Body of pancreas (tissue), 4 donors: ENCODE data around the gene SMIM14. TPM values are rescaled to one million over a fixed set of nuclear protein-coding genes. Genes with fewer than 3 reads are reported as not detected.

Source experiments
- ATAC-seq: fragments of 150-250 bp; one replicate; pipeline ENCODE4 v1.9.1; 2016
- DNase-seq, 4 donors: peaks; one replicate each; pipeline ENCODE4 v3.0.0-alpha.2; 2019
- H3K27ac ChIP-seq, 4 donors: fragments of 200-600 bp; sonication (generic); 1 replicate in 3 of 4; 2 replicates in 1 of 4; pipeline versions ENCODE4 v1.5.1 to v1.6.1; 2016 to 2019; ENCODE audit warnings: mild to moderate bottlenecking in 1 of 4, mixed read lengths in 1 of 4, moderate library complexity in 1 of 4
- H3K27me3 ChIP-seq, 2 donors: fragments of 200-600 bp; sonication (generic); one replicate each; pipeline ENCODE4 v1.6.0; 2016; ENCODE audit warnings: mild to moderate bottlenecking in 1 of 2
- H3K36me3 ChIP-seq, 2 donors: fragments of 200-600 bp; sonication (generic); replicated peaks in 1 of 2; 2 replicates each; pipeline ENCODE4 v1.5.1; 2016; ENCODE audit warnings: low read depth in 2 of 2; ENCODE audit not compliant: insufficient read depth in 1 of 2
- H3K4me1 ChIP-seq: fragments of 200-600 bp; sonication (generic); one replicate; pipeline ENCODE4 v1.6.0; 2016
- H3K4me3 ChIP-seq, 2 donors: fragments of 200-600 bp; sonication (generic); 1 replicate in 1 of 2; 2 replicates in 1 of 2; pipeline ENCODE4 v1.5.1; 2016 to 2019
- H3K9me3 ChIP-seq, 3 donors: fragments of 200-600 bp; sonication (generic); 1 replicate in 2 of 3; 2 replicates in 1 of 3; pipeline ENCODE4 v1.5.1; 2016
- POLR2A ChIP-seq, 3 donors: fragments of 450-650 bp; IDR thresholded peaks; one replicate each; pipeline ENCODE4 v1.6.1; 2016; ENCODE audit warnings: antibody characterized with exemption in 3 of 3, mild to moderate bottlenecking in 2 of 3
- WGBS, 2 donors: methylation state at CpG; one replicate each; pipeline ENCODE4 v1.1.5; 2017; 5-methylcytosine and 5-hydroxymethylcytosine counted together
- intact Hi-C: fragments of 100-400 bp; cut with DNase I; formaldehyde crosslinking; loops from one replicate; pipeline ENCODE4 v1.15.1; 2023
- total RNA-seq, 2 donors: library from RNA; depleted of rRNA; stranded (reverse); fragments of >200 nt; gene quantifications; one replicate each; pipeline ENCODE4 v1.1.0, GENCODE V29; 2016
- TF ChIP-seq, protein P1 (sequence below), 7 experiments: fragments of 450-650 bp in 4 of 7; fragments of 200-600 bp in 3 of 7; sonication (generic) in 3 of 7; IDR thresholded peaks; one replicate each; pipeline ENCODE4 v1.5.1; 2016 to 2019; ENCODE audit warnings: antibody characterized with exemption in 7 of 7

The SMIM14 gene
- total RNA-seq, 2 donors from 2014 or later, result 24.4 to 26.2 TPM

DNA sequence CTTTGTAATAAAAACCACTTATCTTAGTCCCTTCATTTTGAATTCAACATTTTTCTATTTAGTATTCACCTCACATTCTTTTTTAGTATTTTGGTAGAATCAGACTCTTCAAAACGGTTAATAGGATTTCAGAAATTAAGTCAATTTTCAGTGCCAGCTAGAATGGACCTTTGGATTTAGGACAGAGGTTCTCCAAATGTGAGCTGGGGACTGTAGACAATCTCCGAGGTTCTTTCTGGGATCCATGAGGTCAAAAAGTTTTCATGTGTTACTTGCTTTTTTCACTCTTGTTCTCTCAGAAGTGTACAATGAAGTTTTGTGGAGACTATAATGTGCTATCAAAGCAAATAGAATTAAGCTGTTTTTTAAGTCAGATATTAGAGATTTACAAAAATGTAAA is 109.1 kb downstream of the SMIM14 start:
- 23 to 44% methylated on average over 2 of the region's 2 CpGs for WGBS, 2 donors
- no peak overlapping the region for H3K4me3 ChIP-seq

DNA sequence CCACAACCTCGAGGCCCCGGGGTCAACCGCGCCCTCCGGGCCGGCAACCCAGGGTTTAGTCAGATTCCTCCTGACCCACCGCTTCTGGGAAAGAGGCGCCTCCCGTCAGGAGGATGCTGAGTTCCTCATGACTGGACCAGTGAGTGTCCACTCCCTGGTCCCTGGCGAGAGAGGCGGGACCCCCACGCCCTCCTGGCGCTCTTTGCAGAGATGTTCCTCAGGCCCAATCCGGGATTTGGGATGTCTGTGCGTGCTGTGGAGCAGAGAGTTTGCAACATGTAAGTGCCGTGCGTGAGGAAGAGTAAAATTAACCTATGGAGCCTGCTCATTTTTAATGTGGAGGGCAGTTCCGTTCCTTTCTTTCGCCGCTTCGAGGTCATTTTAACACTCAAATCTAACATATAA is 110.6 kb downstream of the SMIM14 start:
- no peak for DNase-seq
- Histone ChIP-seq H3K4me3 (peak overlapping the region; percentile 51), H3K27ac (peak overlapping the region; percentile 91 to 99 (median 95)), H3K36me3 (peaks cover 0 to 4% of the 10 kb centered on the region in 2 donors), H3K27me3 (no peaks in the 10 kb centered on the region), H3K9me3 (no peaks in the 10 kb centered on the region), H3K4me1 (peaks cover 19% of the 10 kb centered on the region)
- intact Hi-C loops, result no loop called here
- ATAC-seq, result peak; percentile 13
- WGBS, 2 donors, result 0 to 1% methylated on average over 13 to 21 of the region's 21 CpGs
- no peak for TF ChIP-seq POLR2A (IDR thresholded peaks at IDR 0.05)
- TF ChIP-seq, protein P1, sequence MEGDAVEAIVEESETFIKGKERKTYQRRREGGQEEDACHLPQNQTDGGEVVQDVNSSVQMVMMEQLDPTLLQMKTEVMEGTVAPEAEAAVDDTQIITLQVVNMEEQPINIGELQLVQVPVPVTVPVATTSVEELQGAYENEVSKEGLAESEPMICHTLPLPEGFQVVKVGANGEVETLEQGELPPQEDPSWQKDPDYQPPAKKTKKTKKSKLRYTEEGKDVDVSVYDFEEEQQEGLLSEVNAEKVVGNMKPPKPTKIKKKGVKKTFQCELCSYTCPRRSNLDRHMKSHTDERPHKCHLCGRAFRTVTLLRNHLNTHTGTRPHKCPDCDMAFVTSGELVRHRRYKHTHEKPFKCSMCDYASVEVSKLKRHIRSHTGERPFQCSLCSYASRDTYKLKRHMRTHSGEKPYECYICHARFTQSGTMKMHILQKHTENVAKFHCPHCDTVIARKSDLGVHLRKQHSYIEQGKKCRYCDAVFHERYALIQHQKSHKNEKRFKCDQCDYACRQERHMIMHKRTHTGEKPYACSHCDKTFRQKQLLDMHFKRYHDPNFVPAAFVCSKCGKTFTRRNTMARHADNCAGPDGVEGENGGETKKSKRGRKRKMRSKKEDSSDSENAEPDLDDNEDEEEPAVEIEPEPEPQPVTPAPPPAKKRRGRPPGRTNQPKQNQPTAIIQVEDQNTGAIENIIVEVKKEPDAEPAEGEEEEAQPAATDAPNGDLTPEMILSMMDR (IDR thresholded peaks at IDR 0.05), result no peak

More for the DNA sequence above, 109.1 kb downstream of the SMIM14 start:
- TF ChIP-seq, protein P1 (IDR thresholded peaks at IDR 0.05), result no peak
- no peak for TF ChIP-seq POLR2A (IDR thresholded peaks at IDR 0.05)
- DNase-seq, result no peak
- Histone ChIP-seq H3K36me3 (peaks cover 0 to 4% of the 10 kb centered on the region in 2 donors), H3K27ac (peak overlapping the region in 2 of 4 donors; percentile 92 to 99), H3K27me3 (no peaks in the 10 kb centered on the region), H3K4me1 (peaks cover 13% of the 10 kb centered on the region), H3K9me3 (no peaks in the 10 kb centered on the region)
- intact Hi-C loops, result no loop called here
- no peak for ATAC-seq

DNA sequence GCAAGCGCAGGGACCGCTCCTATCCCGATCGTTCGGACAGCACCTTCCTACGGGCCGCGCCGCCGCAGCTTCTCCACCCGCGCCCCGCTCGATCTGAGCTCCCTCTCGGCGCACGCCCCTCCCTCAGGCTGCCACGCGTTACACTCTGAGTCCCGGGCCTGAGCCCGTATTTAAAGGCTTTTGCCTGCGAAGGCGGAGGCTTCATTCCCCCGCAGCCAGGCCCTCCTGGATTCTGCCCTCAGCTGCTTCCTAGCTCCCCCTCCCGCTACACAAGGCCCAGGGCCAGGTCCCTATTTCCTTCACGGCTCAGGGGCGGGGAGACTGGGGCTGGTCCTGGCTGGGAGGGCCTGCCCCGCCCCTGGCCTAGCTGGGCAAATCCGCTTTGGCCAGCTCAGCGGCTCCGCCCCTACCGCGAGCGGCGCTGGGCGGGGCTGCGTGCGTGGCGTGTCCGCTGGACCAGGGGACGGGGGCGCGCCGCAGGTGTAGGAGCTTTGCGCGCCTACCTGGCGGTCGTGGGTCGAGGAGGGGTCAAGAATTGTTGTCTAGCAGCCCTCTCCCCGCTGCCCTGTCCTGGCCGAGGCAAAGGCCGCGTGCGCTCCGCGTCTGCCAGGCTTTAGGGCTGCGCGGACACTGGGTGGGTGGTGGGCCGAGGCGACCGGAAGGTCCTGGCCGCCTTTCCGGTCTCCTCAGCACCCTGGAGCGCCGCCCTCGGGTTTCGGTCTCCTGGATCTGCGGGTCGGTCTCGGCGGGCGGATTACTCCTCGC is 111.2 kb downstream of the SMIM14 start, which contains the start of gene UGDH:
Gene UGDH, minus strand, starts transcription at position 144 of the 765 bp plus-strand sequence. CDS start 5,927 bp downstream, outside the sequence.
- Histone ChIP-seq H3K9me3 (no peaks in the 10 kb centered on the region), H3K27ac (peak within 1 kb of the TSS; percentile 91 to 99 (median 95)), H3K36me3 (peaks cover 0 to 4% of the 10 kb centered on the region in 2 donors), H3K27me3 (no peaks in the 10 kb centered on the region), H3K4me1 (peaks cover 19% of the 10 kb centered on the region), H3K4me3 (peak within 1 kb of the TSS; percentile 51 to 86)
- WGBS, 2 donors, result 0 to 1% methylated on average over 2 to 67 of the region's 73 CpGs
- DNase-seq, result peak; percentile 98 to 99 (median 98)
- peak; percentile 99 to 100 (median 100) for TF ChIP-seq POLR2A (IDR thresholded peaks at IDR 0.05)
- TF ChIP-seq, protein P1 (IDR thresholded peaks at IDR 0.05), result peak in 3 of 7 experiments; percentile 13 to 22 (median 21)
- peak; percentile 93 for ATAC-seq
- intact Hi-C loops, result no loop called here

DNA sequence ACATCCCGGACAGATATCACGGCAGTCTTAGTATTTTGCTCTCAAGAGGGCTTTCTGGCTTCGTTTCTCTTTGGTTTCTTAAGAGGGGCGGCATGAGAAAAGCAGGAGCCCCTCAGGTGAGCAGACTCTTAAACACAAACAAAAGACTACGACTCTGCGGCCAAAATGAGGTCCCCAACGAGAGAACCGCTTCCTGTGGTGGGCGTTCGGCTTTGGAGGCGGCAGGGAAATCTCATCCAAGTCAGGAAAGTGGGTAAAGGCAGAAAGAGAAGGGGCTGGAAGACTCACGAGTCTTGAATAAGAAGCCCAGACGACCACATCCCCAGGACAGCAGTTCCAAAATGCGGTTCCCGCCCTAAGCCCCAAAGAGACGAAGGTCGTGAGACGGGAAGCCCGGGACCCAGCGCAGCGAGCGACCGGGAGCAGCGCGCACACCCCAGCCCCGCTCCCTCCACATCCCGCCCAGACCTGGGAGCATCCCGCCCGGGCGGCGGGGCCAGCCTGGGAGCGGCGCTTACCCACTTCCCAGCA is 111.8 kb downstream of the SMIM14 start:
- Histone ChIP-seq H3K9me3 (no peaks in the 10 kb centered on the region), H3K36me3 (no peaks in the 10 kb centered on the region), H3K27ac (peak overlapping the region; percentile 87 to 99 (median 94)), H3K4me1 (peaks cover 19% of the 10 kb centered on the region), H3K27me3 (no peaks in the 10 kb centered on the region), H3K4me3 (peak overlapping the region; percentile 51 to 86)
- intact Hi-C loops, result no loop called here
- DNase-seq, result no peak
- TF ChIP-seq, protein P1 (IDR thresholded peaks at IDR 0.05), result no peak
- no peak for TF ChIP-seq POLR2A (IDR thresholded peaks at IDR 0.05)
- 0 to 1% methylated on average over 13 to 33 of the region's 33 CpGs for WGBS, 2 donors
- ATAC-seq, result no peak
